ENCODE data around the gene CFAP299.
"Not testable (repeated sequence)": the region's sequence is repeated elsewhere in the genome, so short reads cannot be mapped to it uniquely, and the experiment has no call there.

CFAP299 gene
- total RNA-seq, result 0 to 0.19 (median 0) reads per million in 3 experiments

DNA sequence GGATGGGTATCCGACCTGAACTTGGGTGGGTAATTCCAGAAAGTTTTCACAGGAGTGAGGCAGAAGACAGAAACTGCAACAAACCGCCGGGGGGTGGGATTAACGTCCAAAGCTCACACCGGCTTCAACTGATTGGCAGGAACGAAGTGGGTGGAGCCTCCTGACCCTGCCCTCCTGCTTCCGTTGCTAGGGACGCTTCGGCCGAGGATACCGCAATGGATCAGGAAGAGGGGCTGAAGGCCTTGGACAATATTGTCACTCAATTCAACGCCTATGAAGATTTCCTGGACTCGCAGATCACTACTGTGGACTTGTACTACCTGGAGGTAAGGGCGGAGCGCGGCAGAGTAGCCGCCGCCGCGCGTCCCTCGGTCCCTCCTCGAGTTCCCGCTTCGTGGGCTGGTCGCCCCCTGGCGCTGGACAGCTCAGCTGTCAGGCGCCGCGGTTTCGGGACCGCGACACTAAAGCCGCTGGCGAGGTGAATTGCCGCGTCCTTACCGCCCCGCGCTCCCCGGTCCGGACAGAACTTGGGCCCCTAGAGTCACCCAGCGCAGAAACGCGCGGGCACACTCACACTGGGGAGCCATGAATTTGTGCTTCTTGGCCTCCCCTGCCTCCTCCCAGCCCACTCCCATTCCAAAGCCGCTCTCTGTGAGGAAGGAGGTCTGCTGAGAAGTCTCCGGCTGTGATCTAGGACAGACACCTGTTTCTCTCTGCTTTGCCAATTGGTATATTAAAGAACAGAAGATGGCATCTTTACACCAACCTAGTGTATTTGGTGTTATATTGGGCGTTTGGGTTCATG lies at the start of gene CFAP299:
TSS of gene CFAP299 (plus strand) at position 177 of the 805 bp plus-strand sequence.
- DNase-seq, result no peak

DNA sequence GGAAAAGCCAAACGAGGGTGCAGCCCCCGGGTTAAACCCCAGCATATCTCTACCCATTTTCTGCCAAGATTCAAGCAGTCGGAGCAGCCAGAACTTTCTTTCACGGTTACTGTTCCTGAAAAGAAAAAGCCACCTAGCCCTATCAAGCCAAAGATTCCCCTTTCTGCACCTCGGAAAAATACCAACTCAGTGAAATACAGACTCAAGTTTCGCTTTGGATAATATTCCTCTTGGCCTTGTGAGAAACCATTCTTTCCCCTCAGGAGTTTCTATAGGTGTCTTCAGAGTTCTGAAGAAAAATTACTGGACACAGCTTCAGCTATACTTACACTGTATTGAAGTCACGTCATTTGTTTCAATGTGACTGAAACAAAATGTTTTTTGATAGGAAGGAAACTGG lies 49.1 kb upstream of the CFAP299 start:
- no peak for DNase-seq

GRCh38 chr4:80290665-80291064 lies 44.9 kb upstream of the CFAP299 start:
- DNase-seq, result not testable (repeated sequence)

DNA sequence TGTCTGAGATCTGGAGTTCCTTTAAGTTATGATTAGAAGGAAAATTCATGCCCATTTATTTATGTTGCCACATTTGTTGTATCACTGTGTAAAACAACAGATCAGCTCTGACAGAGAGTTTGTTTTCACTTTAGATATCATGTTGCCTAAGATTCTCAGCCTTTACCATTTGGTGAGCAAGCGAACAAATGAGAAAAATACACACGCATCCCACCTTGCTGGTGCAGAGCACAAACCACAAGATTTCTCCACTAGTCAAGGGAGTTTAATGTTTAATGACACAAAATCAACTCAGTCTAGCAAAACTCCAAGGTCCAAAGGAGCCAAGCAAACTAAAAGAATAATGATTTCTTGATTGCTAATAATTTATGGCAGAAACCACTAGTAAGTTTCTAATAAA lies 41.3 kb upstream of the CFAP299 start:
- DNase-seq, result no peak

DNA sequence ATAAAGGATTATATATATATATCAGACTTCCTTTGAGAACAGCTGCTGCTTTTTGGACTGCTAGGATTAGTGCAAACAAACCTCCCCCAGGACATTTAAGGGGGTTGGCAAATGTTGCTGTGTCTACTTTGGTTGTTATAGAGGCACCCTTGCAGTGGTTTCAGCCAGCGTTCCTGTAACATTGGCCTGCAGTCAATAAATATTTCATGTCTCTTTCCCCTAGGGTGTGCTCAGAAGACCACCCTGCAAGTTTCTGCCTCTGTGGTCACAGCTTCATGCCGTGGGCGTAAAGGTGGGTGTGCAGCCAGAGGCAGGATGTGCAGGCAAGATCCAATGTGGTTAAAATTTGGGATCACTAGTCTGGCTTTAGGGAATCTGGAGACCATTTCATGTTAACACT lies 40.2 kb upstream of the CFAP299 start:
- no peak for DNase-seq

- no peak for DNase-seq
Measured at GRCh38 chr4:80295826-80296225, 39.7 kb upstream of the CFAP299 start.

- DNase-seq, result no peak
Measured at GRCh38 chr4:80301884-80302283, 33.6 kb upstream of the CFAP299 start.

DNA sequence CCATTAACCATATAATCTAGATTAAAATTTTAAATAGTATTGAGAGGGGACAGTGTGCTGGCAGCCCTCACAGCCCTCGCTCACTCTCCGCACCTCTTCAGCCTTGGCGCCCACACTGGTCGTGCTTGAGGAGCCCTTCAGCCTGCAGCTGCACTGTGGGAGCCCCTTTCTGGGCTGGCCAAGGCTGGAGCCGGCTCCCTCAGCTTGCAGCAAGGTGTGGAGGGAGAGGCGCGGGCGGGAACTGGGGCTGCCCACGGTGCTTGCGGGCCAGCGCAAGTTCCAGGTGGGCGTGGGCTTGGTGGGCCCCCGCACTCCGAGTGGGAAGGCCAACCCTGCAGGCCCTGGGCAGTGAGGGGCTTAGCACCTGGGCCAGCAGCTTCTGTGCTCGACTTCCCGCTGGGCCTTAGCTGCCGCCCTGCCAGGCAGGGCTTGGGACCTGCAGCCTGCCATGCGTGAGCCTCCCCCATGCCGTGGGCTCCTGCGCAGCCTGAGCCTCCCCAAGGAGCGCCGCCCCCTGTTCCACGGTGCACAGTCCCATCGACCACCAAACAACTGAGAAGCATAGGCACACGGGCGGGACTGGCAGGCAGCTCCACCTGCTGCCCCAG lies 32.8 kb upstream of the CFAP299 start:
- no peak for DNase-seq

DNA sequence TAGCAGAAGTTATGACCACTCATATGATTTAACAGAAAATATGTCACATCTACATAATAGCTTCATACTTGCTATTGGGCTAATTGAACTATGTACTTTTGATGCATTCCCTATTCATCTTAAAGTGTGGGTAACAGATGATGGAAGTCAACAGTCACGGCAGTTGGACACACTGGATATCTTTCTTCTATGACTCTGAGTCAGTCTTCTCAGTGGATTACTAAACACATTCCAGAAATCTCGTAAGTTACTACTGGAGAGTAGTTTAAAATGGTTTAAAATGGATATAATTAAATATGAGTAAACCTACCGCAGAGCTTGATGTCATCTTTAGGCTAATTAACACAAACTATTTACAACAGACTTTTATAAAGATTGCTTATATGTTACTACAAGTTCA lies 30.1 kb upstream of the CFAP299 start:
- no peak for DNase-seq

- DNase-seq, result no peak
Measured at GRCh38 chr4:80306260-80306659, 29.3 kb upstream of the CFAP299 start.

GRCh38 chr4:80307183-80307735 lies 28.3 kb upstream of the CFAP299 start:
- DNase-seq, result no peak

DNA sequence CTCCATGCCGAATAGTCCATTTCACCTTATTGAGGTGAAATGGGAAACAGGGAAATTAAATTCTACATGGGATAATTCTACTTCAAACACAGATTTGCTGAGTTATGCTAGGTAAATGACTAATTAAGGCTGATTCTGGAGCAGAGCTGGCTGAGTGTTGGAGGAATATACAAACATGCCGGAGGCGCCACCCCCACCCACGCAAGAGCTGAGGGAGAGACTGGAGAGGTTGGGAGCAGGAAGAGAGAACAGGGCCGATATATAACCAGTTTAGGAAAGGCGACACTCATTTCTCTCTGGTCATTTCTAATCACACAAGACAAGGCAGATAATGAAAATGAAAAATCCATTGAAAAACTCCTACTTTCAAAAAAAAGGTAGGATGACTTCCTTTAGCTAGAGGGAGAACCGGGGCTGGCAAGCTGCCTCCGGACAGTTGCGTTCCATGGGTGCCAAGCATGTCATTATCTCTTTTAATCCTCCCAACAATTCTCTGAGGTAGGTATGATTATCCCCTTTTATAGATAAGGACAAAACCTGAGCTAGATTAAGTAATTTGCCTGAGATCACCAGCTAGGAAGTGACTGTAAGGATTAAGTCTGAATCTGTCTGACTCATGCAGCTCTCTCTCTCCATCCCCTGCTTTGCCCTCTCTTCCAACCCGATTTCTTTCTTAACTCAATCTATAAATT lies 27.6 kb upstream of the CFAP299 start:
- no peak for DNase-seq

GRCh38 chr4:80308466-80308822 lies 27.1 kb upstream of the CFAP299 start:
- DNase-seq, result no peak

DNA sequence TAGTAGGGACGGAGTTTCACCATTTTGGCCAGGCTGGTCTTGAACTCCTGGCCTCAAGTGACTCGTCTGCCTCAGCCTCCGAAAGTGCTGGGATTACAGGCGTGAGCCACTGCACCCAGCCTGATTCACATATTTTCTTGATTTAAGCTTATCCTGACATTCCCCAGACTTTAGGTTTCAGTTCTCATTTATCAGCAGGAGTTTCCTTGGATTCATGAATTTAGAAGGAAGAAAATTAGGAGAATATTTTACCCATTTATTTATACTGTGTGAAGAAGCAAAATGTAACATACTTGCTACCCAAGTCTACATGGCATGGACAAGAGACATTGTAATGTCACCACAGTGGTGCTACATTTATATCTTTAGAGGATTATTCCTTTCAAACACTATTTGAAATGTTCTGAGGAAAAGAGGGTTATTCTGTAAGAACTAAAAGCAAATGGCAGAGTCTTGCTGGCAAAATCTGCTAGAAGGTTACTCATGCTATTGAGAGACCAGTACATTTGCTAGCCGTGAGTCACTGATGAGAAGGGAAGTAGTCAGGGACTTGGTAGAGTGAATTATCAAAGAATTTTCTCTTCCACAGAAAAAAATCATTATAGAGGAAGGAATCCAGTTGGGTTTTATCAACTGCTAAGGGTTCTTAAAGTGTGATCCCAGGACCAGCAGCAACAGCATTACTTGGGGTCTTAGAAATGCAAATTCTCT lies 26.1 kb upstream of the CFAP299 start:
- no peak for DNase-seq

- no peak for DNase-seq
Measured at GRCh38 chr4:80311130-80311529, 24.4 kb upstream of the CFAP299 start.

GRCh38 chr4:80312124-80312523 lies 23.4 kb upstream of the CFAP299 start:
- no peak for DNase-seq

- DNase-seq, result no peak
Measured at GRCh38 chr4:80313627-80314026, 21.9 kb upstream of the CFAP299 start.

- not testable (repeated sequence) for DNase-seq
Measured at GRCh38 chr4:80315848-80316247, 19.7 kb upstream of the CFAP299 start.

- no peak for DNase-seq
Measured at GRCh38 chr4:80321341-80321740, 14.2 kb upstream of the CFAP299 start.

- no peak for DNase-seq
Measured at GRCh38 chr4:80321776-80322175, 13.8 kb upstream of the CFAP299 start.

- DNase-seq, result no peak
Measured at GRCh38 chr4:80322716-80323115, 12.8 kb upstream of the CFAP299 start.

- no peak for DNase-seq
Measured at GRCh38 chr4:80324171-80324570, 11.4 kb upstream of the CFAP299 start.

GRCh38 chr4:80331693-80332092 lies 3.8 kb upstream of the CFAP299 start:
- no peak for DNase-seq
